ENCODE measurements around the gene CDH13. TPM values are rescaled to one million over a fixed set of nuclear protein-coding genes. Genes with fewer than 3 reads are reported as not detected.

The CDH13 gene
- total and polyA plus RNA-seq, 9 of the 15 experiments (the other 6 are each of a cell fraction or from before 2014, with no cell fraction given): 0.03 TPM; not detected in 8

DNA sequence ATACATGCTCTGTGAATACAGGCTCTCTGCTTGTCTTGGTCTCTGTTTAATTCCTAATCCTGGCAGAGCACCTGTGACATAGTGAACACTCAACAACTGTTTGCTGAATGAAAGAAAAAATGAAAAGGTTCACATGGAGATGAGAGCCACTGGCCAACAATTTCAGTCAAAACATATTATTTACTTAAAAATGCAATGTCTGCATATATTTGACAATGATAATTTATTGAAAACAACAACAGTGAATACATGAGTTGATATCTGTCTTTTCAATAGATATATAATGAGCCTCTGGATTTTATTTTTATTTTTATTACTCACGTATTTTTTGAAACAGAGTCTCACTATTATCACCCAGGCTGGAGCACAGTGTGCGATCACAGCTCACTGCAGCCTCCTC is 136.6 kb downstream of the CDH13 start:
- Histone ChIP-seq H3K9me3 (replicated peaks; ENCODE audit: control insufficient read depth, insufficient read depth, low read depth, low read length) (no peaks in the 10 kb centered on the region), H3K27ac (ENCODE audit: extremely low read depth, low read depth, low read length) (no peak overlapping the region), H4K20me1 (replicated peaks; ENCODE audit: control insufficient read depth, insufficient read depth, low read length) (no peaks in the 10 kb centered on the region), H3K4me3 (no peak overlapping the region), H3K27me3 (ENCODE audit: control insufficient read depth in 2 of 2, insufficient read depth in 2 of 2, low read length in 2 of 2) (no peaks in the 10 kb centered on the region), H3K4me2 (ENCODE audit: insufficient read depth, low read length) (no peak overlapping the region), H3K9me1 (ENCODE audit: control insufficient read depth, insufficient read depth, low read length) (no peaks in the 10 kb centered on the region), H3K4me1 (replicated peaks in 1 of 2; ENCODE audit: control insufficient read depth in 2 of 2, insufficient read depth in 2 of 2, low read length in 2 of 2) (no peaks in the 10 kb centered on the region), H3K79me2 (ENCODE audit: control insufficient read depth, insufficient read depth, low read length) (no peaks in the 10 kb centered on the region), H2AFZ (ENCODE audit: low read depth, low read length) (no peak overlapping the region), H3K36me3 (ENCODE audit: control insufficient read depth, insufficient read depth, low read length) (no peaks in the 10 kb centered on the region), H3K9ac (ENCODE audit: insufficient read depth in 1 of 2, low read depth in 2 of 2, low read length in 2 of 2) (no peak overlapping the region)
- BruUV-seq (replicated peaks): no TSS peak
- FAIRE-seq (no peak), DNase-seq (ENCODE audit: extremely low read depth in 1 of 4, low spot score in 3 of 4) (no peak), ATAC-seq (no peak)
- TF ChIP-seq MAFK (IDR thresholded peaks at IDR 0.05; ENCODE audit: low read length) (0 out of 2 replicates have a peak, but pooled peaks have one; percentile 15), ZNF316 (IDR thresholded peaks at IDR 0.05) (peak; percentile 47; the same call in 1 of the 2 replicates), MAFF (IDR thresholded peaks at IDR 0.05; ENCODE audit: low read length) (peak; percentile 6; the same call in 1 of the 2 replicates), MYC (IDR thresholded peaks at IDR 0.05; ENCODE audit: low read depth, low read length) (no peak), MYC (CRISPR knock-in tag; IDR thresholded peaks at IDR 0.05; ENCODE audit: borderline replicate concordance, low read depth) (no peak), ZNF3 (CRISPR knock-in tag; IDR thresholded peaks at IDR 0.05) (no peak), BRF1 (IDR thresholded peaks at IDR 0.05; ENCODE audit: borderline replicate concordance, extremely low read depth, insufficient read length) (no peak), DMBX1 (CRISPR knock-in tag; IDR thresholded peaks at IDR 0.05; ENCODE audit: borderline replicate concordance) (no peak), PHF20 (IDR thresholded peaks at IDR 0.05; ENCODE audit: partially characterized antibody) (no peak), ZSCAN29 (IDR thresholded peaks at IDR 0.05) (no peak), IRF2 (CRISPR knock-in tag; IDR thresholded peaks at IDR 0.05) (no peak)
- WGBS (ENCODE audit: insufficient coverage, low coverage, missing lambda C conversion rate): 0% methylated on average over 2 of the region's 2 CpGs
- in situ Hi-C loops (cut with MboI): no loop called here
- ChIA-PET CTCF (ENCODE audit: low intra/inter-chr PET ratio) (no interaction called here), POLR2A (no interaction called here)
- intact Hi-C loops (cut with micrococcal nuclease): no loop called here

Measured in K562 (cell line).